Transverse colon (tissue), 4 donors: ENCODE data around the gene MEGF8. TPM values are rescaled to one million over a fixed set of nuclear protein-coding genes. Genes with fewer than 3 reads are reported as not detected.
"Not testable (repeated sequence)": the region's sequence is repeated elsewhere in the genome, so short reads cannot be mapped to it uniquely, and the experiment has no call there.

Source experiments
- DNase-seq: peaks from one replicate; pipeline ENCODE4 v3.0.0-alpha.2; 2019
- H3K27ac ChIP-seq, 4 donors: fragments of 200-600 bp; sonication (generic); 2 replicates each; pipeline ENCODE4 v1.5.1; 2016 to 2018; ENCODE audit warnings: inconsistent platforms in 4 of 4
- H3K27me3 ChIP-seq: fragments of 200-600 bp; sonication (generic); 2 replicates; pipeline ENCODE4 v1.5.1; 2017; ENCODE audit warnings: inconsistent platforms
- H3K36me3 ChIP-seq, 4 donors: fragments of 200-600 bp; sonication (generic); 2 replicates each; pipeline ENCODE4 v1.5.1; 2017 to 2019; ENCODE audit warnings: inconsistent platforms in 4 of 4
- H3K4me1 ChIP-seq, 4 donors: fragments of 200-600 bp; sonication (generic); 2 replicates each; pipeline ENCODE4 v1.5.1; 2017 to 2020; ENCODE audit warnings: inconsistent platforms in 4 of 4
- H3K4me3 ChIP-seq, 4 donors: fragments of 200-600 bp; sonication (generic); 1 replicate in 1 of 4; 2 replicates in 3 of 4; pipeline versions ENCODE4 v1.5.1 to v1.6.1; 2017 to 2019; ENCODE audit warnings: inconsistent platforms in 4 of 4
- H3K9me3 ChIP-seq, 2 donors: fragments of 200-600 bp; sonication (generic); 2 replicates each; pipeline ENCODE4 v1.5.1; 2017 to 2019; ENCODE audit warnings: inconsistent platforms in 2 of 2
- CTCF ChIP-seq, 5 experiments: fragments of 200-600 bp in 3 of 5; fragments of 450-650 bp in 2 of 5; sonication (generic) in 3 of 5; IDR thresholded peaks; 1 replicate in 2 of 5; 2 replicates in 3 of 5; pipeline ENCODE4 v1.5.1; 2016 to 2017; ENCODE audit warnings: antibody characterized with exemption in 5 of 5, inconsistent platforms in 3 of 5, mild to moderate bottlenecking in 2 of 5, moderate library complexity in 1 of 5
- EP300 ChIP-seq: sonication (generic); formaldehyde crosslinking; IDR thresholded peaks from one replicate; pipeline ENCODE4 v1.6.1; 2017; ENCODE audit warnings: antibody characterized with exemption, low read depth
- POLR2A ChIP-seq: fragments of 450-650 bp; IDR thresholded peaks from one replicate; pipeline ENCODE4 v1.6.1; 2016; ENCODE audit warnings: antibody characterized with exemption, mild to moderate bottlenecking, moderate library complexity
- POLR2AphosphoS5 ChIP-seq, 3 donors: sonication (generic); formaldehyde crosslinking; IDR thresholded peaks; one replicate each; pipeline ENCODE4 v1.6.1; 2016; ENCODE audit warnings: antibody characterized with exemption in 3 of 3
- WGBS, 2 donors: methylation state at CpG; one replicate each; pipeline ENCODE4 v1.1.5; 2018; ENCODE audit warnings: low coverage in 1 of 2; 5-methylcytosine and 5-hydroxymethylcytosine counted together
- in situ Hi-C, 4 donors: fragments of 200-750 bp; cut with MboI; loops; one replicate each; pipeline versions ENCODE4 v1.15.0 to v1.15.1; 2017; ENCODE audit warnings: low sequenced_read_pairs in 3 of 4, low pct_ligation_motif_present in 1 of 4, low pct_unique_long_range_greater_than_20kb in 1 of 4
- intact Hi-C: fragments of 100-400 bp; cut with DNase I; formaldehyde crosslinking; loops from one replicate; pipeline ENCODE4 v1.15.1; 2023; ENCODE audit warnings: low total_unique reads
- total RNA-seq, 4 donors: library from RNA; depleted of rRNA; stranded (reverse); fragments of >200 nt; gene quantifications; one replicate each; pipeline ENCODE4 v1.1.0, GENCODE V29; 2016

Gene MEGF8
- total RNA-seq, 4 donors from 2014 or later, result 15.3 to 40.4 (median 22.8) TPM

GRCh38 chr19:42335374-42335936, 10.0 kb downstream of the MEGF8 start:
- no peak overlapping the region for H3K4me3 ChIP-seq
- H3K27me3 ChIP-seq, result no peaks in the 10 kb centered on the region
- TF ChIP-seq CTCF (IDR thresholded peaks at IDR 0.05) (no peak), POLR2AphosphoS5 (IDR thresholded peaks at IDR 0.05) (no peak), POLR2A (no peak), EP300 (no peak)
- WGBS, 2 donors, result 83 to 92% methylated on average over 4 to 7 of the region's 7 CpGs
- H3K36me3 ChIP-seq, result no peaks in the 10 kb centered on the region
- H3K9me3 ChIP-seq, result no peaks in the 10 kb centered on the region
- in situ Hi-C loops, result no loop called here
- intact Hi-C loops, result no loop called here
- no peak overlapping the region for H3K27ac ChIP-seq
- DNase-seq, result no peak
- no peaks in the 10 kb centered on the region for H3K4me1 ChIP-seq

- H3K27me3 ChIP-seq, result no peaks in the 10 kb centered on the region
- H3K27ac ChIP-seq, result no peak overlapping the region
- no peaks in the 10 kb centered on the region for H3K4me1 ChIP-seq
- H3K9me3 ChIP-seq, result no peaks in the 10 kb centered on the region
- no peak for DNase-seq
- whole genome bisulfite sequencing, 2 donors, result 92% methylated on average over 19 of the region's 19 CpGs; no CpG with 5 or more reads in 1 of the 2 donors
- in situ Hi-C loops, result no loop called here
- intact Hi-C loops, result no loop called here
- no peak for TF ChIP-seq POLR2AphosphoS5 (IDR thresholded peaks at IDR 0.05)
- TF ChIP-seq POLR2A, result no peak
- no peak for TF ChIP-seq CTCF (IDR thresholded peaks at IDR 0.05)
- no peak for TF ChIP-seq EP300
- H3K4me3 ChIP-seq, result no peak overlapping the region
- no peaks in the 10 kb centered on the region for H3K36me3 ChIP-seq
These were observed 10.5 kb downstream of the MEGF8 start for GRCh38 chr19:42335971-42336370.

GRCh38 chr19:42339126-42339860, 13.9 kb downstream of the MEGF8 start:
- H3K9me3 ChIP-seq, intact Hi-C loops, H3K27me3 ChIP-seq, H3K4me3 ChIP-seq, DNase-seq, in situ Hi-C loops, H3K27ac ChIP-seq, H3K4me1 ChIP-seq, H3K36me3 ChIP-seq: not testable (repeated sequence)
- WGBS, 2 donors, result 88 to 94% methylated on average over 2 to 7 of the region's 7 CpGs

GRCh38 chr19:42339922-42340321, 14.5 kb downstream of the MEGF8 start:
- H3K36me3 ChIP-seq, DNase-seq, in situ Hi-C loops, H3K4me3 ChIP-seq, intact Hi-C loops, H3K9me3 ChIP-seq, H3K4me1 ChIP-seq, H3K27ac ChIP-seq, H3K27me3 ChIP-seq: not testable (repeated sequence)
- WGBS, 2 donors, result 98% methylated on average over 4 of the region's 4 CpGs; no CpG with 5 or more reads in 1 of the 2 donors

- Histone ChIP-seq H3K36me3 (peaks cover 0 to 7% (median 0%) of the 10 kb centered on the region in 4 donors), H3K27ac (no peak overlapping the region), H3K4me3 (no peak overlapping the region), H3K27me3 (no peaks in the 10 kb centered on the region), H3K4me1 (no peaks in the 10 kb centered on the region), H3K9me3 (no peaks in the 10 kb centered on the region)
- TF ChIP-seq EP300, result no peak
- no peak for TF ChIP-seq POLR2A
- TF ChIP-seq POLR2AphosphoS5 (IDR thresholded peaks at IDR 0.05), result no peak
- no peak for TF ChIP-seq CTCF (IDR thresholded peaks at IDR 0.05)
- intact Hi-C loops, result no loop called here
- no peak for DNase-seq
- 93% methylated on average over 17 of the region's 17 CpGs; no CpG with 5 or more reads in 1 of the 2 donors for WGBS, 2 donors
- in situ Hi-C loops, result no loop called here
These were observed 18.1 kb downstream of the MEGF8 start for GRCh38 chr19:42343344-42344110.
